HG03103 (cell line): ENCODE results near the gene BACH2.

Source experiments
- ATAC-seq: cut with Tn5 transposase; IDR thresholded peaks from one replicate; pipeline ENCODE4 v1.9.1; 2021; ENCODE audit warnings: low read depth; ENCODE audit not compliant: unreplicated experiment

The BACH2 gene

GRCh38 chr6:90249034-90249433 is 47.6 kb downstream of the BACH2 start:
- no peak for ATAC-seq

DNA sequence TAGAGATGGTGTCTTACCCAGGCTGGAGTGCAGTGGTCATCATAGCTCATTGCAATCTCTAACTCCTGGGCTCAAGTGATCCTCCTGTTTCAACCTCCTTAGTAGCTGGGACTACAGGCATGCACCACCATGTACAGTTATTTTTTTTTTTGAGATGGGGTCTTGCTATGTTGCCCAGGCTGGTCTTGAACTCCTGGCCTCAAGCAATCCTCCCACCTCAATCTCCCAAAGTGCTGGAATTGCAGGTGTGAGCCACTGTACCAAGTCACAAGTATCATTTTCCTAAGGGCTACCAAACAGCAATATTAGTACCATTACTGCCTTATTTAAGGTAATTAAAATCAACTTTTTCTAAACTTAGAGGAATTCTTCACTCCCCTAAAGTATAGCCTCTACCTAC is 49.4 kb downstream of the BACH2 start:
- ATAC-seq, result no peak

GRCh38 chr6:90241229-90241880 is 55.3 kb downstream of the BACH2 start:
- no peak for ATAC-seq

GRCh38 chr6:90238496-90239266 is 58.0 kb downstream of the BACH2 start:
- ATAC-seq, result no peak

DNA sequence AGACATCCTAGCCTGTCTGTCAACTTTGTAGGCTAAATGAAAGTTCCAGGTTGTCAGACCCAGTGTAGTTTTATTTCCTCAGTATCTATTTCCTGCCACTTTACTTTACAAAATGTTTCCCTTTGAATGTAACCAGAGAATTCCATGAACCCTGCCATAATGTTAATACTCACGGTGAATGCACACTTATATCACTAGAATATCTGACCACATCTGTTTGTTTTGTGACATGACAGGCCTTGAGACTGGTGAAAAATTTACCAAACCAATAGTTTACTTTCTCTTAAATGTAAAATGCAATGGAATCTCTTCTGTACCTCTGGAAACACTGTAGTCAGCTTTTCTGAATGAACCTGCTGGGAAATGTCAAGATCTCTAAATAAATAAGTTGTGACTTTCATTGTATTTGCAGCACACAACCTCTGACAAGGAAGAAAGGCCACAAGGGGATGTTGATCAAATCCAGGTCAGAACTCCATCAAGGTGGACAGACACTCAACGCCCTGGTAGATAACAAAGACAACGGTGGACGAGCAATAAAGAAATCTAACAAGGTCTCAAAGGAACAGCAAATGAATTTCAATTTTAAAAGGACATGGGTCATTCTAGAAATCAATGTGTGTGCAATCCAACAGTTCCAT is 59.2 kb downstream of the BACH2 start:
- no peak for ATAC-seq

DNA sequence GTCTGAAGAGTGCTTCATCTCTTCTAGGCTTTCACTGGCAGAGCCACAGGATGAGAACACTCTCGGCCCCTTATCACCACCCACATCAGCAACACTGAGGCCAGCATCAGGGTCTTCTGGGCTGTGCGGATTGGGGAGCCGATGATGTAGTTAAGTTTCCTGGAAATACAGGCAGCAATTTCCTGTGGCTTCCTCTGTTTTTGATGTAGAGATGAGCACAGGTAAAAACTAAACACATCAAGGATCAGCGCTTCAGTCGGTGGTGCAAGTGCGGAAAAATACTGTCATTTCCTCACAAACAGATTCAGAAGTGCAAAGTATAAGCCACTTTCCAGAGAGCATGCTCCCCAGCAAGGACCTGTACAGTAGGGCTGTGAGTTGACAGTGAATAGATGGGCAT is 62.6 kb downstream of the BACH2 start:
- no peak for ATAC-seq

GRCh38 chr6:90233213-90233612 is 63.4 kb downstream of the BACH2 start:
- no peak for ATAC-seq

- ATAC-seq, result no peak
Observed at GRCh38 chr6:90231798-90232197, 64.8 kb downstream of the BACH2 start.

GRCh38 chr6:90231308-90231707 is 65.3 kb downstream of the BACH2 start:
- no peak for ATAC-seq

DNA sequence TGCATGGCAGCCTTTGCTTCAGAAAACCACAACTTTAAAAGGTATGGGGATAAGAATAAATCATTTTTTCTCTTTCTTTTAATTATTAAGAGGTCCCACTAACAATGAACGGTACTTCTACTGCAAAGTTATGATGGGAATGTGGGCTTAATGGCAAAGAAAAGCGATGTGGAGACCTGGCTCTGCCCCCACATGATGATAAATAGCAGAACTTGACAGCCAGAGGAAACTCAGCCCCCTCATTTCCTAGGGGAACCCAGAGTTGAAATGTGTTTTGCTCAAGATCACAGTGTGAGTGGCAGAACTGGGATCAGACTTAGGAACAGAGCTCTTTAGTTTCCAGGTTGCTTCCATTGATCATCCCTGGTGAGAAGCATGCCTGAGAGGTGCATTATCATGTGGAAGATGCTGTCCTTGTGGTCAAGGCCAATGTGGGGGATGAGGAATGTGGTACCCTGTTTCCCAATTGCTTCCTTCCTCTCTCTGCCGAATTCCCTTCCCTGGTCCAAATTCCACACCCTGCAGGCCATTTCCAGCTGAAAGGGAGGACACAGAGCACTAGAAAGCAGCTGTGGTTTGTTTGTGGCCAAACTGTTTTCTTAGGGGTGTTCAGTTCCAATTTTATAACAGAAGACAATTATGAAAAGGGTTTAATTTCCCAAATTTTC is 66.0 kb downstream of the BACH2 start:
- no peak for ATAC-seq

DNA sequence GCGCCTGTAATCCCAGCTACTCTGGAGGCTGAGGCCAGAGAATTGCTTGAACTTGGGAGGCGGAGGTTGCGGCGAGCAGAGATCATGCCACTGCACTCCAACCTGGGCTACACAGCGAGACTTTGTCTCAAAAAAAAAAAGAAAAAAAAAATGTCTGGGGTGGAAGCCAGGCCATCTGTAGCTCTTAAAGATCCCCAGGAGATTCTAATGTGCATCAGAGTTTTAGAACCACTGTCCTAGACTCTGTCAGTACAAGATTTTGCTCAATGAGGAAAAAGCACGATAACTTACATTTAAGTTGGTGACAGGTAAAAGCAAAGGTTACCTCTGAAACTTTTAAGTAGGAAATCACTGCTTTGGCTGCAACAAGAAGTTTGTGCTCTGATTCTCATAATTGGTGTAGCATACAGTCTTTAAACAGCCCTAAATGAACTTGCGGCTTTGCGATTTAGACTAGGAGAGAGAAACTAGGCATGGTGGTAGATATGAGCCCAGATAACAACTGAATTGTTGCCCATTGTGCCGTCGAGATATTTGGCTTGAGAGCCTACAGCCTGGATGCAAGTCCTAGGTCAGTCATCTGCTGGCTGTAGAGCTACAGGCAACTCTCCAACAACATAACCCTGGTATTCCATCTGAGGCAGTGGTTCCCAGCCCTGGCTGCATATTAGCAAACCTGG is 67.2 kb downstream of the BACH2 start:
- ATAC-seq, result no peak

DNA sequence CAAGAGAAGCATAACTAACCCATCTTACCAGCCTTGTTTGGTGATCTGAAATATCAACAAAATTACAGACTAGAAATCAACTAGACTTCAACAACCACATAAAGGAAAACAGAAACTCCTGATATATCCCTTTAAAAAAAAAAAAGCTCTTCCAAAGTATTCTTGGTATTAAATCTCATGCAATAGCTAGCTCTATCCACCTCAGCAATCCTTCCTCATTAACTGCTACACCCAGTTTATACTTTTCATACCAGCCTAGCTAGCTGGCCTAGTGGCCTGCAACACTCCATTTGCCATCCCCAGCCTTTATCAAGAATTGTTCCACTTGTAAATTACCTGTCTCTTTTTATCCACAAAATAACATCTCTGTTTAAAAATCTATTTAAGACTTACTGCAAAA is 69.0 kb downstream of the BACH2 start:
- no peak for ATAC-seq

DNA sequence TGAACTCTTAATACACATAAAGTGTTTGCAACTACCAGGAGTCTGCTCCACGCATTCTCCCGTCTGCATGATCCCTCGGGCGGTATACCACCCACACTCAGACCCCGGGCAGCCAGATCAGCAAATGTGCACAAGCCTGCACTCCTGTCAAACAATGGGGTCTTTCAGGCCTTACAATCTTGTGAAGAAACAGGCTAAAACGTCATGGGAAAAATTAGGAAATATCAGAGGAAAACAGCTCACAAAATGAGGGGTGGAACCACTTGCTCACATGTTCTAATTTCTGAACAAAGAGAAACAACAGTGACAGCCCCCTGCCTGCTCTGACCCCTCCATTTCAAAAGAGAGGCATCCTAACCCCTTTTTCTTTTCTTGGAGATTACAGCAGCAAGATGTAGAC is 69.4 kb downstream of the BACH2 start:
- ATAC-seq, result no peak

- ATAC-seq, result no peak
Observed at GRCh38 chr6:90226257-90226656, 70.4 kb downstream of the BACH2 start.

GRCh38 chr6:90224196-90224595 is 72.4 kb downstream of the BACH2 start:
- no peak for ATAC-seq

DNA sequence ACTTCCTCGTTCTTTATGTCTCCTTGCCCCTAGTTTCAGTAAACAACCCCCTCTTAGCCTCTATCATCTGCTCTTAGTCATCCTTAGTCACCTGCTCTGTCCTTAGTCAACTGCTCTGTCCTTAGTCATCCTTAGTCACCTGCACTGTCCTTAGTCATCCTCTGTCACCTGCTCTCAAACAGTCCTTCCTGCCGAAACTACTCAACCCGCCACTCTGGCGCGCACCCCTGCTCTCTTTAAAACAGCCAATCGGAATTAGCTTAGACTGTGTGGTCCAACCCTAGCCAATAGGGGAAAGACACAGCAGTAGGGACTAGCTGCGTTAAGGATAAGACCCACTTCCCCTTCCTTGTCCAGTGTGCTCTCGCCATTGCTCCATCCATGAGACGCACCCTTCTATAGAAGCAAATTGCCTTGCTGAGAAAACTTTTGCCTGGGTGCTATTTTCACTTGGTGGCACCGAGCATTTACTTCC is 73.9 kb downstream of the BACH2 start:
- ATAC-seq, result no peak

DNA sequence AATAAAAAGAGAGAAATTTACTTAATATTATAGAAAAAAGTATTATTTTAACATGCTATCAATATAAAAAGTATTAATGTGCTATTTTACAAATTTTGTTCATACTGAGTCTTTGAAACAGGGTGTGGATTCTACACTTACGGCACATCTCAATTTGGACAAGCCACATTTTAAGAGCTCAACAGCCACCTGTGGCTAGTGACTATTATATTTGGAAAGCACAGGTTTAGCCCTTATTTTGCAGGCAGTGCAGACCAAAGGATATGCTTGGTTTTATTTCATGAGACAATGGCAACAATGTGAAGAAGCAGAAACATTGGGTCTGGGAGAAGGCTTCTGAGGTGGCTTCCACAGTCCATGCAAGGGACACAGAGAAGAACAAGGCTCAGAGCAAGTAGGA is 74.6 kb downstream of the BACH2 start:
- ATAC-seq, result no peak

- no peak for ATAC-seq
Observed at GRCh38 chr6:90221403-90221802, 75.2 kb downstream of the BACH2 start.

- no peak for ATAC-seq
Observed at GRCh38 chr6:90220273-90220672, 76.4 kb downstream of the BACH2 start.

GRCh38 chr6:90219209-90219985 is 77.2 kb downstream of the BACH2 start:
- no peak for ATAC-seq
